Dermis blood vessel endothelial cell (primary cell): ENCODE results near the gene TRAK1. TPM values are rescaled to one million over a fixed set of nuclear protein-coding genes. Genes with fewer than 3 reads are reported as not detected.
A peak's percentile ranks its signal among the peaks of the same experiment; 100 is the strongest.

Source experiments
- DNase-seq: peaks from one replicate; pipeline ENCODE4 v3.0.0; 2010
- total RNA-seq: library from RNA; depleted of rRNA; stranded (reverse); fragments of >200 nt; gene quantifications from 2 replicates; pipeline ENCODE4 v1.2.3, GENCODE V29; 2014

TRAK1 gene
- total RNA-seq, 1 donor from 2014 or later = 52.1 TPM

- DNase-seq = peak; percentile 77
Observed at GRCh38 chr3:42179110-42179725, 88.1 kb downstream of the TRAK1 start.

- DNase-seq = no peak
Observed at GRCh38 chr3:42180901-42181300, 89.7 kb downstream of the TRAK1 start.

DNA sequence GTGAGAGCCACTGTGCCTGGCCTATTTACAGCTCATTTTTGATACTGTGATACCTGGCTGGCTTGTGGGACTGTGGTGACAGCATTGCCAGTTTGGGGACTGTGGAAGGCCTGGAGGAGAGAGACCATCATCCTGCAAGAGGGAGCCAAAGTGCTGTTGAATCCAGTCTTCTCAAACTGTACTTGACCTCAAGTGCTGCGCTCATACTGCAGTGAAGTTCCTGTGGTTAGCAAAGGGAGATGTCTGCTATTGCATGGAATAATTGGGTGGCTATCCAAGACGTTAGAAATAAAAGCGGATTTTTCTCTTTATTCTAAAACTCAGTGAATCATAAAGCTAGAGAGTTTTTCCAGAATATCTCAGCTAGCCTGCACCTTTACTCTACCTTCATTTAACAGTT is 91.4 kb downstream of the TRAK1 start:
- no peak for DNase-seq

DNA sequence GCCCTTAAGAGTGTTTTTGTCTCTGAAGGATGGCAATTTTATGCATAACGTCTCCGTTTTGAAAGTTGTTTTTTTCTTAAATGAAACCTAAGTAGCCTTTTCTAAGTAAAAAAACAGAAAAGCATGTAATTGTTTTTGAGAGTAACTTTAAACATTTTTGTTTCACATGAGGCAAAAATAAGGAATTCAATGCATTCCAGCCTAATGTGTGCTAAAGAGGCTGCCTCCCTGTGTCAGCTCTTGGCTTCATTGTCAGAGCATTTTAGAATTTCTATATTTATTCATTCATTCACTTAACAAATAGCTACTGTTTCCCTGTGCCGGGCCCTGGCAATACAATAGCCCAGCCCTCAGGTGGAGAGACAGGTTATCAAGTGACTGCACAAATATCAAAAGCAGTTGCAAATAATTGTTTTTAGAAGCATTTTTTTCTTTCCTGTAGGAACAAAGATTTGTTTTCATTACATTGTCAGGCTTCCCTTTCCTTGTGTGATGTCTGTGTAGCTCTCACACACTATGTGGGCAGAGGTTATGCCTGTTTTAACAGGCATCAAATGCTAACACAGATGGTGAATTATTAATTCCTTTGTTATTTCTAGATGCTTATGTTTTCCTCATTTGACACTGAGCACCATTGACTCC is 93.0 kb downstream of the TRAK1 start:
- DNase-seq = peak; percentile 84

GRCh38 chr3:42184651-42185443 is 93.7 kb downstream of the TRAK1 start:
- DNase-seq = peak; percentile 81

GRCh38 chr3:42187936-42188335 is 96.8 kb downstream of the TRAK1 start:
- DNase-seq = no peak

DNA sequence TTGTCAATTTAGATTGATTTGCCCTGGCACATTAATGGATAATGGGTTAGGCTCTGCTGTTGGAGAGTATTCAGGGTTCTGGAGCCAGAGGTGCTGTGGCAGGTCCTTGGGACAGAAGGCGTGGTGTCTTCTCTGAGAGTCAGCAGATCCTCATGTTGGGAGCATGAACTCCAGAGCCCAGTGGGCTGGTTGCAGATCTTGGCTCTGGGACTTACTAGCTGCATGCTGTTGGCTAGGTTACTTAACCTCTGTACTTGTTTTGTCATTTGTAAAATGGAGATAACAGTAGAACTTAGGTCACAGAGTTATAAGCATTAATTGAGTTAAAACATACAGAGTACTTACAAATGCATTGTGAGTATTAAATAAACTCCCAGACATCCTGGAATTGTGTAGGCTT is 97.2 kb downstream of the TRAK1 start:
- no peak for DNase-seq

- DNase-seq = no peak
Observed at GRCh38 chr3:42189001-42189460, 97.9 kb downstream of the TRAK1 start.

- peak; percentile 27 for DNase-seq
Observed at GRCh38 chr3:42189736-42190135, 98.6 kb downstream of the TRAK1 start.

DNA sequence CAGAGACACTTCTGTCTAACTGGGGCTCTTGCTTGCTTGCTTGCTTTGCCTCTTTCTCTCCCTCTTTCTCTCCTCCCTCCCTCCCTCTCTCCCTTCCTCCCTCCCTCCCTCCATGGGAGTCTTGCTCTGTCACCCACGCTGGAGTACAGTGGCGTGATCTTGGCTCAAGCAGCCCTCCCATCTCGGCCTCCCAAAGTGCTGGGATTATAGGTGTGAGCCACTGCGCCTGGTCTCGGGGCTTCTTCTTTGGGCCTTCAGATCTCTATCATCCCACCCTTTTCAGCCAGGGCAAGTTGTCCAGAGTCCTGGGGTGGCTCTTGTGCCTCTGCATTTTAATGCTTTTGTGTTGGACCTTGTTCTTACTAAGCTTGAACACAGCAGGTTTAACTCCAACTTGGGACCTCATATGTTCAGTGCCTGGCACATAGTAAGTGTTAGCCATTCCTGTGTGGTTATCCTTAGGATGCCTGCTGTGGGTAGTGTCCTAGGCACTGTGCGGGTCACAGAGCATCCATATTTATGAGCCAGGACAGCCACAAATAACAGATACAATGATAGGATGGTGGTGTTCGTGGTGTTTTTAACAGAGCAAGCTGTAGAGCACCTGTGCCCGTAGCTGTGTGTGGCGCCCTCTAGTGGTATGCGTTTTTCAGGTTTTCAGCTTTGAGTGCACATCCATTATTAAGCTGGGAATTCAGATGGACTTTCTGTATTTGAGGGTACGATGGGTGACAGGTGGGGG is 99.7 kb downstream of the TRAK1 start:
- DNase-seq = peak; percentile 90

- DNase-seq = no peak
Observed at GRCh38 chr3:42191443-42191747, 100.2 kb downstream of the TRAK1 start.

GRCh38 chr3:42192334-42193200 is 101.4 kb downstream of the TRAK1 start:
- peak; percentile 16 for DNase-seq

DNA sequence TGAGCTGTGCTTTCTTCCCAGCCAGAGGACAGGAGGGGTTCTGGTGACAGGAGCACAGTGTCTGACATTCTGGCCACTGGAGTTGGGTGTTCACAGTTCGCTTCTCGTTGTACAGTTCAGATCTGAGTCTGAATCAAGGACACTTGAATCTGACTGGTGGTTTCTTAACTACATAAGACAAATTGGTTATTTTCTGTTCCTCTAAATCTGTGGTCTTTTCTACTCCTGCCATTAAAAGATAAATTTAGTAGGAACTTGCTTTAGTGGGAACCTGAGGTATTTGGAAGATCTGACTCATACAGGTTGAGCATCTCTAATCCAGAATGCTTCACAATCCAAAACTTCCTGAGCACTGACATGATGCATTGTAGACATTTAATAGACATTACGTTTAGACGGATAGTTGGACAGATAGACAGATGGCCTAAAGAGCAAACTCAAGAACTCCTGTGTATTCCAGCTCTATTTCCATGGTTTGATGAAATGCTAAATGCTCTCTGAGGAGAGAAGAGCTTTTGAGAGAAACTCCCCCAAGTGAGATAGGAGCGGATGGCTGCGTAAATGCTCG is 103.9 kb downstream of the TRAK1 start:
- DNase-seq = no peak

DNA sequence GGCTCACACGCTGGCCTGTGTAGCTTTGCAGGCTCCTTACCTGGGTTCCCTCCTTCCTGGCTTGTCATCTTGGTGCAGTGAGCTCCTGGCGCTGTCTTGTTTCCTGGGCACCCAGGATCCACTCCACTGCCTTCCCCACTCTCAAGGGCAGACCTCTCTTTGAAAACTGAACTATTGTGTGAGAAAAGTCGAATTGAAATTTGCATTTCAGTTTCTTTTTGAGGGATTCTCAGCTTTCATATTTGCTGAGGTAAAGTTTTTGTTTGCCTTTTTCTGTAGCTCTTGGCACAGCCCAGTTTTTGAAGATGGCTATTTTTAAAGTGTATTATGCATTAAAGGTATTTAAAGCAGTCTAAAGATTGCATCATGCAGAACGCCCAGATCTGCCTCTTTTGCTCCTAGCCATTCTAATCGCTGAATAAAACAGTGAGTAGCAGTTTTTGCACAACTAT is 104.7 kb downstream of the TRAK1 start:
- no peak for DNase-seq

GRCh38 chr3:42198709-42199108 is 107.6 kb downstream of the TRAK1 start:
- no peak for DNase-seq

DNA sequence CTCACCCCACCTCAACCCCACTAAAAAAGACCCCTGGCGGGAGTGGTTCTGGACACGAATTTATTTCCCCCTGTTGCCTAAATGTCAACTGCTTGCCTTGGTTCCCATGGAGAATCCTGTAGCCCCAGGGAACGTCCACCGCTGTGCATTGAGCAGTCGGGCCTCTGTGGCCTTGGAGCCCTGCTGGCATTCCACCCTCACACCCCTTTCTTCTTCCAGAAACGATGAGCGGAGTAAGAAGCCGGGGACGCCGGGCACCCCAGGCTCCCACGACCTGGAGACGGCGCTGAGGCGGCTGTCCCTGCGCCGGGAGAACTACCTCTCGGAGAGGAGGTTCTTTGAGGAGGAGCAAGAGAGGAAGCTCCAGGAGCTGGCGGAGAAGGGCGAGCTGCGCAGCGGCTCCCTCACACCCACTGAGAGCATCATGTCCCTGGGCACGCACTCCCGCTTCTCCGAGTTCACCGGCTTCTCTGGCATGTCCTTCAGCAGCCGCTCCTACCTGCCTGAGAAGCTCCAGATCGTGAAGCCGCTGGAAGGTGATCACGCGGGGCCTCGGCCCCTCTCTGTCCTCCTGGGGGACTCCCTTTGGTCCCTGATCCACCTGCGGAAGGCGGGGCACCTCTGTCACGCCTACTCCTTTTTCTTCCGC is 111.2 kb downstream of the TRAK1 start:
- DNase-seq = no peak

DNA sequence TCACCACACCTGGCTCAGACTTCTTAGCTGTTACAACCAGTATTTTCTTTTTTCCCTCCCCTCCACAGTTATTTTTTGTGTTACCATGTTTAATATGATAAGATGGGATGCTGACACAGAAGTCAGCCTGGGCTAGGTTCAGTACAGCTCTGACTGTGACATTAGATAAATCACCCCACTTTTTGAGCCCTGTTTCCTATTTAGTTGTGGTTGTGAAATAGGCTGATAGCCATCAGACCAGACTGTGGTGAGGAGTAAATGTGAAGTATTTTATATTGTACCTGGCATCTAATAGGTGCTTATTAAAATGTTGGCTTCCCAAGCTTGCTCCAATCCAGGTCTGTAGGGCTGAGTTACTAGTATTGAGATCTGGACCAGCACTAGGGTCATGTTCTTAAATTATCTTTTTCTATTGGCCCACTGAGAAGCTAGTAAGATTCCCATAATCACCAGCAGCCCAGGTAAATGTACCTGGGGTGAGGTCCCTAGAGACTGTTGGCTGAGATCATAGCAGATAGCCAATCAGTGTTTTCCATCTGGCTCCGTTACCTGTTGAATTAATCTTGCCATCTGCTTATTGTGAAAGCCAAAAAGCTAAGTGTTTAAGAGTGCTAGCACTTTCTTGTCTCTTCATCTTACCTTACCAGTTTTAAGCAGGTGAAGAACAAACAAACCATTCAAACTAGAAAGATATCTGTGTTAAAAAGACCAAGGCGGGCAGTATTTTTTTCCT is 113.9 kb downstream of the TRAK1 start:
- no peak for DNase-seq

DNA sequence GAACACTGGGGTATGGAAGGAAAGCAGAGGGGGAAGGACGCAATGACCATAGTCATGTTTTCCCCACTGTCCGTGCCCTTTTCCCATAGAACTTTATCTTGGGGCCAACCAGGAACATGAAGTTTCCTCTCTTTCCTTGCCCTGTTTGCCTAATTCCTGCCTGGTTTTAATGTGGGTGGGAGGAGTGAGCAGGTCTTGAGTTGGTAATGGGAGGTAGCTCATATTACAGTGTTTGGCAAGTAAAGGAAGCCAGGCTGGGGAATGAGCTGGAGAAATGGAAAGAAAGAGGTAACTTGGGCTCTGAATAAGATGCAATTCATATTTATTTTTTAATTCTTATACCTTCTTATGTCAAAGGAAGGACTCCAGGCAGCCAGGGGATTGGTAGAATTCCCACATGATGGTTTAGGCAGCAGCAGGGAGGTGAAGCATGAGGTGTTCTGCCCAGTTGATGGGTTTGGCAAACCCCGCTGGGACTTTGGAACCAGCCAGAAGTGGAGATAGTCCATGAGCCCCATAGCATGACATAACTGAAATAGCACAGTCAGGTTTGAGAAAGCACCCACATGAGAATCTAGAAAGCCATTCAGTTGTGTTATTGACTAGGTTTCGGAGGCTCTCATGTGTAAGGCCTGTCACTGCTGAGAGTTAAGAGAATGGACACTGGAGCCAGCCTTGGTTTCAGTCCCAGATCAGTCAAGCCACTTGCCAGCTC is 114.8 kb downstream of the TRAK1 start:
- no peak for DNase-seq

DNA sequence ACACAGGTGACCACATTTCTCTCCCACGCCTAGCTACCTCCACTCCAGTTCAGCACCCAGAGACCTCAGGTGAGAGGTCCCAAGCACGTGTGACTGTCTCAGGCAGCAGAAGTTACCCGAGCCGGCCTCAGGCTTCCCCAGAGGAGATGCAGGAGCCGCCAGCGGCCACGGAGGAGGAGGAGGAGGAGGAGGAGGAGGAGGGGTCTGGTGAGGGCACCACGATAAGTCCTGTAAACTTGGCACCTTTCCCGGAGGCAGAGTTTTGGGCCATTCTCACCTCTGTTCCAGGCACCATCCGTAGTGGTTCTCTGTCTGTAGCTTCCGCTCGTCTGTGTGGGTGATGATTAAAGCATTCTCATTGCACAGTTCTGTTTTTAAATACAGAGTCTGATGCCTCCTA is 118.8 kb downstream of the TRAK1 start:
- DNase-seq = no peak

DNA sequence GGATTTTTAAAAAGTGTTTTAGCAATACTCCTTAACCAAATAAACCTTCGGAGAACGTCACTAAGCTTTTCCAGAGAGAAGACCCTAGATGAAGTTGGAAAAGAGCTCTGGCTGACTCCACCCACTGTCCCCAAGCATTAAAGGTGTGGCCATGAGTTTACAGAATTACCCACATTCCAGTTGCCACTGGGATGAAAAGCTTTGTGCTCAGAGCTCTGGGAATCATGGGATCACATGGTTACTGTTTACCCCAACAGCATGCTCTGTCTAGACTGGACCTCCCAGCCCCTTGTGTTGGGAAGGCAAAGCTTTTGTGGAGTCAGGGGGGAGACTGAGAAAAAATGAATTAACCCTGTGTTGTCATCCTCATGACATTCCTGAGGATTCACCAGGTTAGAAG is 119.6 kb downstream of the TRAK1 start:
- DNase-seq = no peak
